NK-92 (cell line): ENCODE data around the gene PFDN5.
"Not testable (repeated sequence)": the region's sequence is repeated elsewhere in the genome, so short reads cannot be mapped to it uniquely, and the experiment has no call there.

Experiments
- DNase-seq: peaks from one replicate; lab custom pipeline; 2025; ENCODE audit not compliant: unreplicated experiment; lab: John Stamatoyannopoulos, UW

The PFDN5 gene

DNA sequence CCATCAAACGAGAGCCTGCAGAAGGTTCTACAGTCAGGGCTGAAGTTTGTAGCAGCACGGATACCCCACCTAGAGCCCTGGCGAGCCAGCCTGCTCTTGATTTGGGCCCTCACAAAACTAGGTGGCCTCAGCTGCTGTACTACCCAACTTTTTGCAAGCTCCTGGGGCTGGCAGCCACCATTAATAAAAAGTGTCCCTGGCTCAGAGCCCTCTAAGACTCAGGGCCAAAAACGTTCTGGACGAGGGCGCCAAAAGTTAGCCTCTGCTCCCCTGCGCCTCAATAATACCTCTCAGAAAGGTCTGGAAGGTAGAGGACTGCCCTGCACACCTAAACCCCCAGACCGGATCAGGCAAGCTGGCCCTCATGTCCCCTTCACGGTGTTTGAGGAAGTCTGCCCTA lies 8.9 kb upstream of the PFDN5 start:
- no peak for DNase-seq

DNA sequence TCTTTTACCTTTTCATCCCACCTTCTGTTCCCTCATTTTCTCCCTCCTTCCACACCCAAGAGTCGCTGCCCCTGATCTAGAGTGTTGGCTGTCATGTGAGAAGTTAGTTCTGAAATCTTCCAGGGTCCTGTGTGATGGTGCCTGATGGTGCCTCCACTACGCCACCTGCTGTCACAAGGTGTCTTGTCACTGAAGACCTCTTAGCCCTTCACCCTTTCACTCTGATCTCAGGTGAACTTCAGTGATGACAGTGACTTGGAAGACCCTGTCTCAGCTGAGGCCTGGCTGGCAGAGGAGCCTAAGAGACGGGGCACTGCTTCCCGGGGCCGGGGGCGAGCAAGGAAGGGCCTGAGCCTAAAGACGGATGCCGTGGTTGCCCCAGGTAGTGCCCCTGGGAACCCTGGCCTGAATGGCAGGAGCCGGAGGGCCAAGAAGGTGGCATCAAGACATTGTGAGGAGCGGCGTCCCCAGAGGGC lies 7.6 kb upstream of the PFDN5 start:
- DNase-seq = no peak

DNA sequence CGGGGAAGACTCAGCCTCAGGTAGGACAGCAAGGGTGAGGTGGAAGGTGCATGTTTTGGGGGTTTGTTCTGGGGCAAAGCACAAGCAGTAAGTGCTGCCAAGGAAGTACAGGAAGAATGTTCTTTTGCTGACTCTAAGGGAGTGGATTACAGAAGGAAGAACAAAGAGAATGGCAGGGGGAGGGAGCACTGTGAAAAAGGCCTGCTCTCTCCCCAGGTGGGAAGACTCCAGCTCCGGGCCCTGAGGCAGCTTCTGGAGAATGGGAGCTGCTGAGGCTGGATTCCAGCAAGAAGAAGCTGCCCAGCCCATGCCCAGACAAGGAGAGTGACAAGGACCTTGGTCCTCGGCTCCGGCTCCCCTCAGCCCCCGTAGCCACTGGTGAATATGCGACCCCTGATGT lies 7.0 kb upstream of the PFDN5 start:
- no peak for DNase-seq

DNA sequence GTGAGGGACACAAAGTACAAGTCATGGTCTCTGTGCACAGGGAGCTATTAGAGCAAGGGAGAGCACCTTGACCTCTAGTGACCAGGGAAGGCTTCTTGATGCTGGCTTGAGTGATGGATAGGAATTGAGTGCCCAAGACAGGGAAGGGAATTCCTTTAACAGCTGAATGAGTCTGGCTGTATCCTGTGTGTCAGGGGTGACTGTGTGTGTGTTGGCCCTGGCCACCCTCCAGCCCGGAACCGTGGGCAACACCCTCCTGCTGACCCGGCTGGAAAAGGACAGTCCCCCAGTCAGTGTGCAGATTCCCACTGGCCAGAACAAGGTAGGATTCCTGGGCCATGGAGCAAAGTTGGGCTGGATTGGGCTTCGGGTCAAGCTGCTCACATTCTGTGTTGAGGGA lies 5.5 kb upstream of the PFDN5 start:
- no peak for DNase-seq

DNA sequence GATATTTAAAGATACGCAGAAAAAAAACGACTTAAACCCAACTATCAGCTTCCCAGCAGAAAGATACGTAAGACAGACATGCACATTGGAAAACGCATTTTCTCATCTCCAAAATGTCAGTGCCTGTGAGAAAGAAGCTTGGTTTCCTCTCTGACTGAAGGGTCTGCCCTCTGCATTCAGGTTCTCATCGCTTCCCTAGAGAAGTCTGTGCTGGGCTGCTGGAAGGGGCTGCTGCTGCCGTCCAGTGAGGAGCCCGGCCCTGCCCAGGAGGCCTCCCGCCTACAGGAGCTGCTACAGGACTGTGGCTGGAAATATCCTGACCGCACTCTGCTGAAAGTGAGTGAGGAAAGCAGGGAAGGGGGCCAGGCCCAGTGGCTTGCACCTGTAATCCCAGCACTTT lies 4.7 kb upstream of the PFDN5 start:
- DNase-seq = no peak

DNA sequence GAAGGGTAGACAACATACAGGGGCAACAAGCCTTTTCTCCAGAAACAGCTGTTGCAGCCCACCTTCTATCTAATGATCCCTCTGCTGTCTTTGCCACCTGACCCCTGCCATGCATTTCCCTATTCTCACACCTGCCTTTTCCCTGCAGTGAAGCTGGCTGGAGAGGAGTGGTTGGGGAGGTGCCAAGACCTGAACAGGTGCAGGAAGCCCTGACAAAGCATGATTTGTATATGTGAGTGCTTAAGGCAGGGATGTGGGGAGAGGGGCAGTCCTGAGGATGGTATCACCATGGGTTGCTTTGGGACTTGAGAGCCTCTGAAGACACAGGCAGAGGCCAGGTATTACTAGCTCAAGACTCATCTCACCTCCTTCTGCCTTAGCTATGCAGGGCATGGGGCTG lies 2.9 kb upstream of the PFDN5 start:
- no peak for DNase-seq

DNA sequence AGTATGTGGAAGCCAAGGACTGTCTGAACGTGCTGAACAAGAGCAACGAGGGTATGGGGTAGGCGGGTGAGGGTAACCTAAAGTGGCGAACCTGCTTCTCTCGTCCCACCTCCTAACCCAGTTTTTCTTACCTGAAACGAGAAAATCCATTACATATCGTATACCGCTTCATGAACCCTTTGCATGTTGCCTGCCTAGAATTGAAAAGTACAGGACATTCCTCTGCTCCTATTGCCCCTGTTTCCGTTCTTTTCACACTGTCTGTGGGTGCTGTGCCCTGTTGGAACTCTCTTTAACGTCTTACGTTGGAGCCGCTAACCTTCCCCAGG lies 513 bp downstream of the PFDN5 start:
- no peak for DNase-seq

DNA sequence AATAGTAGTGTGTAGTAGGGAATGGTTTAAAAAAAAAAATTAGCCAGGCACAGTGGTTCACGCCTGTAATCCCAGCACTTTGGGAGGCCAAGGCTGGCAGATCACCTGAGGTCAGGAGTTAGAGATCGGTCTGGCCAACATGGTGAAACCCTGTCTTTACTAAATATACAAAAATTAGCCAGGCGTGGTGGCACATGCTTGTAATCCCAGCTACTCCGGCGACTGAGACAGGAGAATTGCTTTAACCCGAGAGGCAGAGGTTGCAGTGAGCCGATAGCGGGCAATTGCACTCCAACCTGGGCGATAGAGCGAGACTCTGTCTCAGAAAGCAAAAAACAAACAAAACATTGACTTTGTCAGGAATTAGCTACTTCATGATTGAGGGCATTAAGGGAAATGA lies 1.8 kb downstream of the PFDN5 start:
- DNase-seq = not testable (repeated sequence)

DNA sequence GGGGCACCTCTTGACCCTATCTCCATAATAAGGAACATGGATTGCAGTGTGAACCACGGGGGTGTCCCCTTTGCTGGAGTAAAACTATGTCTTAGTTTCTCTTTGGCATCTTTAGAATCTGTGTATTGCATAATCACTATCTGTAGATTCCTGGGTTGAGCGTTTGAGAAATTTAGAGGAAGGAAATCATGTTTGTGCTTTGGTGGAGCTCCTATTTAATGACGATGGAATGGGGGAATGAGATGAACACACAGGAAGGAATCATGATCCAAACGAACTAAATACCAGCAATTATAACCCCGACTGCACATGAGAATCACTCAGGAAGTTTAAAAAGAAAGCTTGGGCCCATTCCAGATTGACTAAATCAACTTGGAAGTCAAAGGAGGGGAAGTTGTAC lies 2.8 kb downstream of the PFDN5 start:
- no peak for DNase-seq

DNA sequence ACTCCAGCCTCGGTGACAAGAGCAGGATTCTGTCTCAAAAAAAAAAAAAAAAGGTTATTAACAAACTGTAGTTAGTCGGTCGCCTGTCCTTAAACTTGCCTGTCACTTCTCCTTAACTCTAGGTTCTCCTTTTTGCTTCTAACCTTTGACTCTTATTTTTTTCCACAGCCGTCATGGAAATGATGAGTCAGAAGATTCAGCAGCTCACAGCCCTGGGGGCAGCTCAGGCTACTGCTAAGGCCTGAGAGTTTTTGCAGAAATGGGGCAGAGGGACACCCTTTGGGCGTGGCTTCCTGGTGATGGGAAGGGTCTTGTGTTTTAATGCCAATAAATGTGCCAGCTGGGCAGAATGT lies 3.7 kb downstream of the PFDN5 start:
- no peak for DNase-seq

DNA sequence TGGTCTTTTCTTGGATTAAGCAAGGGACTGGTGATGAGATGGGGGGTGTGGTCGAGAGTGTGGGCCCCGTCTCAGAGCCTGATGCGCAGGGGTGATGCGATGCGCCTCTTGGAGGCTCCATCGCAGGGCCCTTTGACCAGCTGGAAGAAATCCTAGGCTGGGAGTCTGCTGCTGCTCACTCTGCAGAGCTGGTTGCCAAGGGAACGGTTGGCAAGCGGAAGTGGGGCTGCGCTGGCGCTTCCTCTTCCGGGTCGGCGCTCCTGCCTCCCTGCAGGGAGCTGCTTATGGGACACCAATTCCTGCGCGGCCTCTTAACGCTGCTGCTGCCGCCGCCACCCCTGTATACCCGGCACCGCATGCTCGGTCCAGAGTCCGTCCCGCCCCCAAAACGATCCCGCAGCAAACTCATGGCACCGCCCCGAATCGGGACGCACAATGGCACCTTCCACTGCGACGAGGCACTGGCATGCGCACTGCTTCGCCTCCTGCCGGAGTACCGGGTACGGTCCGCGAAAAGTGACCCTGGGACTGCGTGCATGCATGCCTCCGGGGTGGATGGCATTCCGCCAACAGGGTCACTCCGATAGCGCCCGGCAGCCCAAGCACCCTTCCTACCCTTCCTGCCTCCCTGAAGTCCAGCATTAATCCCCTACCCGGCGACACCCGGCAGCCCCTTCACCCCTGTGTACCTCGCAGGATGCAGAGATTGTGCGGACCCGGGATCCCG lies 4.3 kb downstream of the PFDN5 start, which contains the start of gene MYG1:
Gene MYG1 (plus strand): TSS at position 242 of the 727 bp plus-strand sequence. CDS start 43 bp downstream, at position 285.
- no peak for DNase-seq

DNA sequence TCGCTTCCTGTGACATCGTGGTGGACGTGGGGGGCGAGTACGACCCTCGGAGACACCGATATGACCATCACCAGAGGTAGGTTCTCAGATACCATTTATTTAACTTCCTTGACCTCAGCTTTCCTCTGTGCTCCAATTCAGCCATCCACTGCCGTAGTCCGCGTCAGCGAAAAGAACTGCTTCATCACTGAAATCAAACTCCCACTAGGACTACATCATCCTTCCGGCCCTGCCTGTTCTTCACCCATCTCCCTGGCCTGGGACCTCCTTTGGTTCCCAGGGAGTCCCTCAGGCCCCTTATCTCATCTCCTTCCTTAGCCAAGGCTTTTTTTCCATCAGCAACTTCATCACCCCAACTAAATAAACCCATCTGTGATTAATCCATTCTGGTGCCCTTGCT lies 4.8 kb downstream of the PFDN5 start:
- DNase-seq = no peak

DNA sequence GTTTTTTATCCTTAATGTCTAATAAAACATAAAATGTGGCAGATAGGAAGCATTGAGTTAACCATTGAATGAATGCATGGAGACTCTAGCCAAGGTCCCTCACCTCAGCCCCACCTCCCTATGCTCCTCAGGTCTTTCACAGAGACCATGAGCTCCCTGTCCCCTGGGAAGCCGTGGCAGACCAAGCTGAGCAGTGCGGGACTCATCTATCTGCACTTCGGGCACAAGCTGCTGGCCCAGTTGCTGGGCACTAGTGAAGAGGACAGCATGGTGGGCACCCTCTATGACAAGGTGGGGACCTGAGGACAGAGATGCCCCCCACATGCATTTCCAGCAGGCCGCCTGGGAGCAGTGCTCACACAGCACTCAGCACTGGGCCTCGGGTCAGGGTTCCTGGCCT lies 7.6 kb downstream of the PFDN5 start:
- no peak for DNase-seq

DNA sequence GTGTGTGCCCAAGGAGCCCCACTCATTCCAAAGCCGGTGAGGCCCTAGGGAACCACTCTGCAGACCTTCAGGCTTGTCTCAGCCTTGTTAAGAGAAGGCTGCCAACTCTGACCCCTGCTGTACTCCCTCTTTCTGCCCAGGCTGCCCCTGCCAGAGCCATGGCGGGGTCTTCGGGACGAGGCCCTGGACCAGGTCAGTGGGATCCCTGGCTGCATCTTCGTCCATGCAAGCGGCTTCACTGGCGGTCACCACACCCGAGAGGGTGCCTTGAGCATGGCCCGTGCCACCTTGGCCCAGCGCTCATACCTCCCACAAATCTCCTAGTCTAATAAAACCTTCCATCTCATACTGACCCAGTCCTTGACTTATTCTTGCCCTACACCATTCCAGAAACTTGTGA lies 11.5 kb downstream of the PFDN5 start:
- DNase-seq = no peak

DNA sequence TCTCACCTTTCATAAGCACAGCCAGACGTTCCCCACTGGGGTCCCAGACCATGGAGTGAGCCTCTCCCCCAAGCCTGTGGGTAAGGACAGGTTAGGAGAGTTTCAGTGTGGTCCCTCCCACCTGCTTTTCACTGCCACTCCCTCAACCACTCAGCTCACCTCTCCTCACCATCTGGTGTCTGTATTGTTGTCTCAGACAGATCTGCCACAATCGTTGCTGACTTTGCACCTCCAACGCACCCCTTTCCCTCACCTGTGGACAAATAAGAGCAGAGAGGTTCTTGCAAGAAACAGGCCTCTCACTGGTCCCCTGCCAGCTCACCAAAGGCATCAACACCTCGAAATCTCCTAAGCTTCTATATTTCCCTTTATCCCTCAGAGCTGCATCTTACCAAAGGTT lies 12.9 kb downstream of the PFDN5 start:
- no peak for DNase-seq

DNA sequence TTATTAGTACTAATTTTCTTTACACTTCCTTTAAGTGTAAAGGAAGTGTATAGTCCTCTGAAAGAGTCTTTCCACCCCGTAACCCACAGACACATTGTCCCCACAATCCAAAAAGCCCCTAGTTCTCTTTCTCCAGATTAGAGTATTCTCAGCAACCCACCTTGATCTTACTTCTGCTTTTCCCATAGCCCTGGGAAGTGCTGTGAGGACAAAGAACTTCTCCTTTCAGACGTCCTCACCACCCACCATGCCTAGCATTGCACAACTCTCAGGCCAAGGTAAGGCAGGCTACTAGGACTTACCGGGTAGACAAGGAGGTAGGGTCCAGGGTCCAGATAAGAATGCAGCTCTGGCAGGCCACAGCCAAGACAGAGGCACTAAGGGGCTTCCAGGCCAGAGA lies 18.7 kb downstream of the PFDN5 start:
- DNase-seq = no peak

DNA sequence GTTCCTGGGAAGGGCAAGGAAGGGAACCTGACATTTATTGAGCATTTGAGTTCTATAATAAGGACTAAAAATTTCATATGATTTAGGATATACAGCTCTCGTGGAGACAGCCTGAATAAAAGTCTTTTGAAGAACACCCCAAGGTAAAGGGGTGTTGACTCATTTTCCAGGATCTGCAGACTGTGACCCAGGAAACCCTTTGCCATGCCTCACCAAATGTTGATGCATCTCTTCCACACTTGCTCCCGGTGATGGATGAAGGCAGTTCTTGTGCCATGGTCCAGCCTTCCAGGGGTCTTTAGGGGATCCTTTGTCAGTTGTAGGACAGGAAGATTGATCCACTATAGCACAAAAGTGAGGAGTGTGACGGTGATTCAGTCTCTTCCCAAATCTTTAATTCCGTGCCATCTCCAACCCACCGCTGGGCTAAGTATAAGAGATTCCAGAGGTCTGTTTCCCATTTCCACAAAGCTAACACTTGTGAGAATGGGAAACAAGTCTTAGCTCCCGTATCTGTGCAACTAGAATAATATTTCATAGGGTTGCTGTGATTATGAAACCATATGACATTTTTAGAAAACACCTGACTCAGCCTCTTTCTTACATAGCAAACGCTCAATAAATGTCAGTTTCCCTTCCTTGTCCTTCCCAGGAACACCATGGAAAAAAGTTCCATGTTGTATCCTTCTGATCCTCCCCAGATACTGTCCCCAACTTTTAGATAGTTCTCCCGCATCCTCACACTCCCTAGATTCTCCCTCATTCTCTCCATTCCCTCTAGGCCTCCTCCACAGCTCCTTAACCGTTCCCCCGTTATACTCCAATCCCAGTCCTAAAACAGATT lies 25.2 kb downstream of the PFDN5 start:
- no peak for DNase-seq

DNA sequence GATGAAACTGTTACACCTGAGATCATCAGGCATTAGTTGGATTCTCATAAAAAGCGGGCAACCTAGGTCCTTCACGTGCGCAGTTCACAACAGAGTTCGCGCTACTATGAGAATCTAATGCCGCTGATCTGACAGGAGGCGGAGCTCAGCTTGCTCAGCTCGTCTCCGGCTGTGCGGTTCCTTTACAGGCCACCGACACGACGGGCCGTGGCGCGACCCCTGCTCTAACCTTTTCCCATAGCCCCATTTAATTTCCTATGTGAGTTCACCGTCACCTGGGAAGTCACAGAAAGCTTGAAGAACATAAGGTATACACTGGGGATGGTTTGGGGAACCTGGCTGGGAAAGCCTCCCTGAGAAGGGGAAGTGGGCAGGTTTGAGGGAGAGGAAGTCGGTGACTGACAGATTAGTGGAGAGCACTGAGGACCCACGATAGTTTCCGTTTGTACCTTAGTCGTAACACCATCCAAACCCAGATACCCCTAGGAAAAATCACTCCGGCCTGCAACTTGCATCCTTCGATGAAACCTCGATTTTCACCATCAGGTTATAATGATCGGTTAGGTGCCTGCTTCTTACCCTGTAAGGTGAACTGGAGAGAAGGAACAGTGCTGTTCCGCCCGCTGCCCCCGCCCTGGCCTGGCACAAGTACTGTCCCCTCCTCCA lies 28.9 kb downstream of the PFDN5 start:
- DNase-seq = no peak

DNA sequence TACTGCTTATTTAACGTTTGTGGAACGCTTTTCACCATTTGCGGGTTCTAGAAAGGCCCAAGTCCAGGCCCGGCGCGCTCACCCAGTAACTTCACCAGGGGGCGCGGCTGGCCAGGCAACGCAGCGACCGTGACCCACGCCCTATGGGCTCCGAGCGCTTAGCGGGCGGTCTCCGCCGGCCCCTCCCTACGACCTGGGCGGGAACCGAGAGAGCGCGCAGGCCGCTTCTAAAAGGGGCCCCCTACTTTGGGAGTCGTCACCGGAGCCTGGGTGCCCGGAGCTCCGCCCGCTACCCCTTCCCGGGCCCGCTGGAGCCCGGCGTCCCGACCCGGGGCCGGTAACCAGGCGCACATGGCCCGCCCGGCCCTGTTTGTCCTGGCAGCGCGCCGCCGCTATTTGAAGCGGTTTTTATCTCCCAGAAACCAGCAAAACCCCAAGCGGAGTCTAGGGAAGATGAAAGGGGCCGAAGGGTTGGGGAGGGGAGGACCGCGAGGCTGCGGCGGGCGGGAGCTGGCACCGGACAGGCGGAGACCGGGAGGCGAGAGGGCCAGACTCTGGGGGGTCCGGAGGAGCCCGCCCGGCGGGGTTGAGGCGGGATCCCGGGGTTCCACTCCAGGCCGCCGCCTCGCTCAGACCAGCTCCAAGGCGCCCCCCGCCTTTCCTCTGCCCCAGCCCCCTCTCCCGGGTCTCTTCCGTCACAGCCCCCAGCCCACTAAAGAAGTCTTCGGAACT lies 29.6 kb downstream of the PFDN5 start:
- DNase-seq = no peak

DNA sequence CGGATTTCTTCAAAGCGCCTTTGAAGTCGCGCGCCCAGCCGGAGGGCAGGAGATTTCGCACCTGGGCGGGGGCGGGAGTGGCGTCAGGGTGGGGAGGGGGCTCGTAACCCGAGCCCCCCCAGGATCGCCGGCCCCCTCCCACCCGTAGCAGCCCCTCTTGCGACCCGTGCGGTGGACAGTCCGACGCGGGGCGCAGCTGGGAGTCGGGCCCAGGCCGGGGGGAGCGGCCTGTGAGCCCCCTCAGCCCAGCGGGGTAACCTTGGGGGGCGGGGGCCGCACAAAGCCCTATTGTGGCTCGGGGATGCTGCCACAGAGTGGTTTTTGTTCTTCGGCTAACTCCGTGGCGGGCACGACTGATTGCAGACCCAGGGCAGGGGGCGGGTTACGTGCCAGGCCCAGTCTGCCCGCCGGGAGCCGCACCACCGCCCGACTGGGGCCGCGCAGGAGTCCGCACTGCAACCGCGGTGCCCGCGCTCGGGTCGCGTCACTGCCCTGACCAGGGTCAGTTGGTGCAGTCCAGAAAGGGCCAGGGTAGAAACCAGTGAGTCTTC lies 30.2 kb downstream of the PFDN5 start:
- DNase-seq = no peak
